GM18517 (cell line): Measurements from ENCODE around the gene DDRGK1.
"Not testable (repeated sequence)": the region's sequence is repeated elsewhere in the genome, so short reads cannot be mapped to it uniquely, and the experiment has no call there.

Experiments used
- ATAC-seq: cut with Tn5 transposase; IDR thresholded peaks from one replicate; pipeline ENCODE4 v1.9.1; 2021; ENCODE audit warnings: mild to moderate bottlenecking, moderate library complexity; ENCODE audit not compliant: unreplicated experiment

DDRGK1 gene

GRCh38 chr20:3218307-3218988 is 14.0 kb upstream of the DDRGK1 start:
- ATAC-seq: peak; percentile 52

DNA sequence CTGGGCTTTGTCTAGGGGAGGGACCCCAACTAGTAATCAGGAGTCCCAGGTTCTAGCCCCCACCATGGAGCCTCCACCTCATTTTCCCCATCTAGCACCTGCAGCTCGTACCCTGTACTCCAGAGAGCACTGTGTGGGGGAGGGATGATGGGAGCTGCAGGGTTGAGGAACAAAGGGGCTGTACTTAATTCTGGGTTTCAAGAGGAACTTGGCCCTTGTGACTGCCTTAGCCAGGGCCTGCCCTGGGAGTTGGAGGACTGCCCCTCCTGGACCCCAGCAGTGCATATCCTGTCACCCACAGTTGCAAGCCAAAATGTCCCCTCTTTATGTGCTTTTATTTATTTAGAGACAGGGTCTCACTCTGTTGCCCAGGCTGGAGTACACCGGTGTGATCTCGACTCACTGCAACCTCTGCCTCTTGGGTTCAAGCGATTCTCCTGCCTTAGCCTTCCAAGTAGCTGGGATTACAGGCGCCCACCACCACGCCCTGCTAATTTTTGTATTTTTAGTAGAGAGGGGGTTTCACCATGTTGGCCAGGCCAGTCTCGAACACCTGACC is 11.0 kb upstream of the DDRGK1 start:
- ATAC-seq: not testable (repeated sequence)

DNA sequence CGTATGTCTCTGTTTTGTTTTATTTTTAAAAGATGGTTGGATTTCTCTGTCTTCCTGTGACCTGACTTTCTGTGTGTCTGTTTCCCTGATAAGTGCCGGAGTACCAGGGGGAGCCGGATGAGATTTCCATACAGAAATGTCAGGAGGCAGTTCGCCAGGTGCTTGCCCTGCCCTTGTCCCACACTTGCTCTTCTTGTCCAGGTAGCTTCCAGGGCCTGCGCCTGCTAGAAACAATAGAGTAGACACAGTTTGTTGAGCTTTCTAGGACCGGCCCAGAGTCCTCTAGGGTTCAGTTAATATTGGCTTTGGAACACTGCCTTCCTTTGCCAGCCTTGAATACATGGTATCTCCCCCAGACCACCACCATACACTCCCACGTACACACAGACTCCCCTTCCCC is 8.7 kb upstream of the DDRGK1 start:
- ATAC-seq: no peak

DNA sequence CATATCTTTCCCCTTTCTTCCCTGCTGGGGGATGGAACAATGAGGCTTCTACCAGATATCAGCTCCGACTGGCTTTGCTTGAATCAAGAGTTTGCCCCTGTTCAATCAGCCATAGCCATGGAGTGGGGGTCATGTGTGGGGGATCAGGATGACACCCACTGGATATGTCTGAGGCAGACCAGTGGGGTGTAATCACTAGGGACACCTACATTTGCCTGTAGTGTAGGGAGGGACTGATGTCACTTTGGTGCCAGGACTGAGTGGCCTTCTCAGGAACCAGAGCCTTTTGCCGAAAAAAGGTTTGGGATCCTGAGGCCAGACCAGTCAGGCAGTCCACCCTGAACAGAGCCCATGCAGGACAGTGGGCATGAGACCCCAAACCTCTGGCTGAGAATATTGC is 5.9 kb upstream of the DDRGK1 start:
- ATAC-seq: no peak

DNA sequence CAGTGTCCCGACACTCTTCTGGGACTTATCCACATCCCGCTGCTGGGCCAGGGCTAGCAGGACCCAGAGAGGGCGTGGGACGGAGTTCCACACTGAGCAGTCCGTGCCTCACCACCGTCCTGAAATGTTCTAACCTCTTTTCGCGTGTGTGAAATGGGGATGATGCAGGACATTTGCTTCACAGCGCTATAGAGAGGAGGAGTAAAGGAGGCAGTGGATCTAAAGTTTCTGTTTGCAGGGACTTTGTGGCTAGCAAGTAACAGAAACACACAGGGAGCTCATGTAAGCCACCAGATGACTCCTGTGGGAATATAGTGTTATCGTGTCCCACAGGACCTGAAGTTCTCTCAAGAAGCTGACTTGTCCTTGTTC is 5.5 kb upstream of the DDRGK1 start:
- ATAC-seq: no peak

GRCh38 chr20:3209257-3209945 is 4.9 kb upstream of the DDRGK1 start, which contains the start of gene ITPA:
Gene ITPA, plus strand, starts transcription at chr20:3209498. Its CDS starts 54 bp downstream, at chr20:3209552.
- no peak for ATAC-seq

DNA sequence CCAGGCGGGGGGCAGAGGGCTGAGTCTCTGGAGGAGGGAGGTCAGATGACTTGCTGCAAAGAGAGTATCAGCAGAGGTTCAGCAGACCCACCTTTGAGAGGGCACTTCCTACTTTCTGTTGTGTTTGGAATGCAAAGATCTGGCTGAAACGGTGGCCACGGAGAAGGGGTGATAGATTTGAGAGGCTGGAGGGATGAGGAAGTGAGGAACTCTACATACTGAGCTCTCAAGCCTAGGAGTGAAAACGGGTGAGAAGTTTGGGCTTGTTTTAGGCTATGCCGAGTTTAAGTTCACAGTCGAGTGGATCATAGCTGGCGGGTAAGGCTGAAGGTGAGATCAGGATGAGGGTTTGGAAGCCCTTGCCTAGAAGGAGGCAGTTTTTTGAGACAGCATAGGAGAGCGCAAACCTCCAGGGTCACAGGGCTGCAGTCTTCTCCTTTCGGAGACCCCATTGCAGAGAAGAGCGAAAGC is 4.3 kb upstream of the DDRGK1 start:
- ATAC-seq: no peak

- peak; percentile 16 for ATAC-seq
These were observed 963 bp downstream of the DDRGK1 start for GRCh38 chr20:3203315-3204123.

DNA sequence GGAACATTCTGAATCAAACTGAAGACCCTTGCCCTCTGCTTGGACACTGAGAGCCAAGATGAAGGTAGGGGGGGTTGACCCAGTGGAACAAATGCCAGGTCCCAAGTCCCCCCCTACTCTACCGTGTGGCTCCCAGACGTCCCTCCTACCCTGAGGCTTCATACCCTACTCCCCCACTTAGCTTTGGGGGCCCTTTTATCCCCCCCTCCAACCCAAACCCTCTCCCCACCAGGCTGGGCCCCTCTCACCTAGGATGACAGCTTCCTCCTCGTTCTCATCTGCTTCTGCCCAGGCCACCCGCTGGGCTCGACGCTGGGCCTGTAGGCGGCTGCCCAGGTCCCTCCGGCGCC is 1.5 kb downstream of the DDRGK1 start:
- ATAC-seq: no peak

GRCh38 chr20:3199976-3200755 is 4.3 kb downstream of the DDRGK1 start:
- ATAC-seq: no peak

DNA sequence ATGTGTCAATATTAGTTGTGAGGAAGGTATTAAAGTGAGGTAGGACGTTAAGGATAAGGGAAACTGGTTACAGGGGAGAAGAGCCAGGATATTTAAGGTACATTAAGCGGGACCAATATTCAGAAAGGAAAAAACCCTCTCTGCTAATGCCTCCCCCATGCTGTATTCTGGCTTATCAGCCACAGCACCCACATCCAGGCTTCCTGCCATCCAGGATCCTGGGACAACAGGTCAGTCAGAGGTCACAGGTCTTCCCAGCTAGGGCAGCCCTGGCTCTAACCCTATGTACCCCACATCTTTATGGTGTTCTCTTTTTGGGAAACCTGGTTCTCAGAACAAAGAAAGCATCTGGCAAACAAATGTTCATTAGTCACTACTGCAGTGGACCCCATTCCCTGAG is 5.3 kb downstream of the DDRGK1 start:
- no peak for ATAC-seq

GRCh38 chr20:3195590-3196237 is 8.8 kb downstream of the DDRGK1 start:
- ATAC-seq: no peak

DNA sequence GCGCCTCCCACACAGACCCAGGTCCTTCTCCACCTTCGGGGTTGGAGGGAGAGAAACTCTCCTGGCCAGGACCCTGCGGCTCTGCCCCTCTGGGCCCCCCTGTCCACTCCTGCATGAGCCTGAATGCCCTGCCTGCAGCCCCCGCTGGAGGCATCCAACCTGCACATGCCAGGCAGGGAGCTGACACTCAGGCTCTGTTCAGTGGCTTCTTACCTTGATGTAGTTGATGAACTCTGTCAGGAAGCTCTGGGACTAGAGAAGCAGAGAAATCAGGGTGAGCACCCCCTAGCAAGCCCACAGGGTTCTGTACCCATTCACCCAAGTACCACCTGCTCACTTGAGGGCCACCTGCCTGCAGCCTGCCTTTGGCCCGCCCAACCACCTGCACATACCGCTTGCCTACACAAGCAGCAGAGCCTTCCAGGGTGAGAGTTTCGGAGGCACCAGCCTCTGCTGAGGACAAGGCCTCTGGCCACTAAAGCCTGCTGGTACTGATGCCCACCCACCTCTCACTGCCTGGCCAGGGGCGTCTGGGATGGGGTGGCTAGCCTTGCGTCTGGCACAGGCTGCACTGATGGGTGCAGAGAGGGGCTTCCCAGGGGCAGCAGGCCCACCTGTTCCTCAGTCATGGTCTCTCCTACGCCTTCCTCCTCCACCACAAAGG is 9.7 kb downstream of the DDRGK1 start:
- no peak for ATAC-seq

GRCh38 chr20:3193806-3194616 is 10.5 kb downstream of the DDRGK1 start:
- ATAC-seq: no peak

- no peak for ATAC-seq
These were observed 12.1 kb downstream of the DDRGK1 start for GRCh38 chr20:3192226-3193015.

DNA sequence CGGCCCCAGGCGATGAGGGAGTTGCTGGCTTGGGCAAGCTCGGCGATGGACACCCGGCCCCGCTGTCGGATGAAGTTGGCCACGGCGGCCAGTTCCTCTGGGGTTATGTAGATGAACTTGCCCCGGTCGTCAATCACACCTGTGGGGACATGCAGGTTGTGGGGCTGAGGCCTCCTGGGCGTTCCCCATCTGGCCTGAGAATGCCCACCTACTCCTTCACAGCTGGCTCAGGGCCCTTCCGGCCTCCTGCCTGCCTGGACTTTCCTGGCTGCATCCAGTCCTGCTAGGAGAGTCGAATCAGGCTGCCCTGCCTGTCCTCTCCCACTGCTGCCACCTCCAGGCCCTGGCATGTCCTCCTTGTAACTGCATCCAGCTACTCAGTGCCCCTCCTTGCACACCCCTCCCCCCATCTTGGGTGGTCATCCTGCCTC is 13.8 kb downstream of the DDRGK1 start:
- ATAC-seq: no peak

- ATAC-seq: no peak
These were observed 14.8 kb downstream of the DDRGK1 start for GRCh38 chr20:3189561-3190131.
